Right lobe of liver (tissue), 6 donors: ENCODE results near the gene GPI. TPM values are rescaled to one million over a fixed set of nuclear protein-coding genes. Genes with fewer than 3 reads are reported as not detected.

Experiments used
- ATAC-seq, 4 donors: fragments of 200-7000 bp; cut with Tn5 transposase; one replicate each; pipeline ENCODE4 v1.9.1; 2020; ENCODE audit warnings: mild to moderate bottlenecking in 4 of 4, moderate library complexity in 4 of 4
- DNase-seq, 3 donors: peaks; one replicate each; pipeline ENCODE4 v3.0.0-alpha.2; 2020
- H3K27ac ChIP-seq, 3 donors: fragments of 200-600 bp; one replicate each; pipeline ENCODE4 v1.8.0; 2022
- H3K27me3 ChIP-seq, 2 donors: fragments of 200-600 bp; one replicate each; pipeline ENCODE4 v1.8.0; 2022
- H3K36me3 ChIP-seq, 4 donors: fragments of 200-600 bp; sonication (generic) in 1 of 4; one replicate each; pipeline versions ENCODE4 v1.5.1 to v1.8.0; 2017 to 2022; ENCODE audit warnings: control low read depth in 1 of 4
- H3K4me1 ChIP-seq, 4 donors: fragments of 200-600 bp; sonication (generic) in 1 of 4; one replicate each; pipeline versions ENCODE4 v1.5.1 to v1.8.0; 2017 to 2022; ENCODE audit warnings: control low read depth in 1 of 4
- H3K4me3 ChIP-seq, 3 donors: fragments of 200-600 bp; one replicate each; pipeline ENCODE4 v1.8.0; 2022
- H3K9me3 ChIP-seq, 4 donors: fragments of 200-600 bp; sonication (generic) in 1 of 4; one replicate each; pipeline versions ENCODE4 v1.5.1 to v1.8.0; 2017 to 2022; ENCODE audit warnings: control low read depth in 1 of 4
- CTCF ChIP-seq, 4 donors: fragments of 200-600 bp in 3 of 4; fragments of 450-650 bp in 1 of 4; IDR thresholded peaks; one replicate each; pipeline versions ENCODE4 v1.5.1 to v1.8.0; 2016 to 2022; ENCODE audit warnings: antibody characterized with exemption in 4 of 4, mild to moderate bottlenecking in 2 of 4
- POLR2A ChIP-seq: fragments of 450-650 bp; IDR thresholded peaks from one replicate; pipeline ENCODE4 v1.6.1; 2017; ENCODE audit warnings: antibody characterized with exemption, mild to moderate bottlenecking
- whole genome bisulfite sequencing: methylation state at CpG from one replicate; pipeline ENCODE4 v1.1.6; 2018; ENCODE audit warnings: low coverage, low lambda C conversion rate; ENCODE audit not compliant: insufficient coverage; ENCODE audit errors: missing lambda C conversion rate; 5-methylcytosine and 5-hydroxymethylcytosine counted together
- intact Hi-C, 2 donors: fragments of 100-400 bp; cut with DNase I; formaldehyde crosslinking; loops; one replicate each; pipeline versions ENCODE4 v1.11.2 to v1.14.1; 2022
- total RNA-seq, 6 experiments: library from RNA; depleted of rRNA in 2 of 6; stranded (reverse); fragments of >200 nt in 2 of 6; fragmentation: NEBNext Ultra II Directional in 3 of 6; extraction: Animal tissue kit (Norgen Biotek cat#: 25700) in 3 of 6; gene quantifications; one replicate each; pipeline versions ENCODE4 v1.1.0 to v1.2.4, GENCODE V29; 2016 to 2023
- donor health status: DM: no; HTN: yes; CAD: no.
- donor health status: DM: no; HTN: no; CAD: no.
- donor health status: DM: no; HTN: no; CAD: no.
- donor health status: DM: no; HTN: yes; CAD: no.
- donor health status: DM: no; HTN: yes; CAD: no.

Gene GPI
- total RNA-seq, 6 experiments from 2014 or later, result 163 to 364 (median 256) TPM

- H3K27me3 ChIP-seq, result no peaks in the 10 kb centered on the region
- WGBS, result 87% methylated on average over 7 of the region's 8 CpGs
- ATAC-seq, result no peak
- H3K4me3 ChIP-seq, result no peak overlapping the region
- H3K9me3 ChIP-seq, result no peaks in the 10 kb centered on the region
- DNase-seq, result peak in 1 of 3 donors; percentile 6
- peaks cover 5 to 34% (median 19%) of the 10 kb centered on the region in 4 donors for H3K36me3 ChIP-seq
- no peak overlapping the region for H3K27ac ChIP-seq
- TF ChIP-seq POLR2A, result no peak
- TF ChIP-seq CTCF (IDR thresholded peaks at IDR 0.05), result no peak
- peaks cover 0 to 6% (median 0%) of the 10 kb centered on the region in 4 donors for H3K4me1 ChIP-seq
- intact Hi-C loops, result no loop called here
These were observed 37.1 kb downstream of the GPI start for GRCh38 chr19:34402074-34402600.

GRCh38 chr19:34403784-34404108, 38.8 kb downstream of the GPI start:
- Histone ChIP-seq H3K36me3 (peaks cover 5 to 20% (median 16%) of the 10 kb centered on the region in 4 donors), H3K27me3 (no peaks in the 10 kb centered on the region), H3K27ac (peak overlapping the region in 1 of 3 donors; percentile 41), H3K9me3 (no peaks in the 10 kb centered on the region), H3K4me3 (peak overlapping the region; percentile 89 to 99 (median 97)), H3K4me1 (peaks cover 0 to 6% (median 0%) of the 10 kb centered on the region in 4 donors)
- ATAC-seq, result no peak
- WGBS, result 21% methylated on average over 6 of the region's 6 CpGs
- no peak for DNase-seq
- intact Hi-C loops, result no loop called here
- TF ChIP-seq CTCF (IDR thresholded peaks at IDR 0.05) (no peak), POLR2A (no peak)

- peaks cover 0 to 6% (median 0%) of the 10 kb centered on the region in 4 donors for H3K4me1 ChIP-seq
- peak within 1 kb of the TSS in 2 of 3 donors; percentile 18 to 41 for H3K27ac ChIP-seq
- peak; percentile 93 to 94 (median 94) for DNase-seq
- ATAC-seq, result peak; percentile 94 to 97 (median 96)
- no peaks in the 10 kb centered on the region for H3K27me3 ChIP-seq
- 0% methylated on average over 8 of the region's 69 CpGs for WGBS
- intact Hi-C loops, result no loop called here
- H3K9me3 ChIP-seq, result no peaks in the 10 kb centered on the region
- H3K4me3 ChIP-seq, result peak within 1 kb of the TSS; percentile 89 to 99 (median 97)
- peaks cover 2 to 15% (median 11%) of the 10 kb centered on the region in 4 donors for H3K36me3 ChIP-seq
- TF ChIP-seq POLR2A (peak; percentile 57), CTCF (IDR thresholded peaks at IDR 0.05) (no peak)
These were observed 39.3 kb downstream of the GPI start, which contains the start of gene PDCD2L for GRCh38 chr19:34404109-34404909. TSS of gene PDCD2L (plus strand) at chr19:34404399. CDS start at chr19:34404431, 32 bp downstream.

- intact Hi-C loops, result no loop called here
- H3K27ac ChIP-seq, result no peak overlapping the region
- TF ChIP-seq POLR2A, result no peak
- no peak for TF ChIP-seq CTCF (IDR thresholded peaks at IDR 0.05)
- no peak overlapping the region for H3K4me3 ChIP-seq
- 78% methylated on average over 7 of the region's 13 CpGs for WGBS
- H3K9me3 ChIP-seq, result no peaks in the 10 kb centered on the region
- H3K27me3 ChIP-seq, result no peaks in the 10 kb centered on the region
- H3K36me3 ChIP-seq, result peaks cover 0 to 5% (median 2%) of the 10 kb centered on the region in 4 donors
- DNase-seq (peak in 1 of 3 donors; percentile 17), ATAC-seq (no peak)
- H3K4me1 ChIP-seq, result peaks cover 0 to 6% (median 0%) of the 10 kb centered on the region in 4 donors
These were observed 41.1 kb downstream of the GPI start for GRCh38 chr19:34405892-34406660.
